Trophoblast cell (in vitro differentiated cells and primary cell): ENCODE data around the gene TMEFF2.

Source experiments
- DNase-seq, 2 donors: peaks; one replicate each; pipeline ENCODE4 v3.0.0-alpha.2; 2016
- H2AFZ ChIP-seq: 2 replicates; pipeline ENCODE4 v1.6.1; 2013; ENCODE audit warnings: low read length, moderate library complexity, mild to moderate bottlenecking; ENCODE audit not compliant: insufficient read depth, poor library complexity
- H2AK5ac ChIP-seq: 2 replicates; pipeline ENCODE4 v1.6.1; 2013; ENCODE audit warnings: mild to moderate bottlenecking, low read length
- H2BK120ac ChIP-seq: 2 replicates; pipeline ENCODE4 v1.6.1; 2013; ENCODE audit warnings: low read length, mild to moderate bottlenecking, moderate library complexity; ENCODE audit not compliant: insufficient read depth, poor library complexity
- H2BK12ac ChIP-seq: 2 replicates; pipeline ENCODE4 v1.6.1; 2013; ENCODE audit warnings: mild to moderate bottlenecking, low read length, moderate library complexity
- H2BK5ac ChIP-seq: 2 replicates; pipeline ENCODE4 v1.6.1; 2013; ENCODE audit warnings: low read length, low read depth, moderate library complexity, mild to moderate bottlenecking; ENCODE audit not compliant: poor library complexity
- H3K14ac ChIP-seq: 2 replicates; pipeline ENCODE4 v1.6.1; 2013; ENCODE audit warnings: mild to moderate bottlenecking, low read length
- H3K18ac ChIP-seq: 2 replicates; pipeline ENCODE4 v1.6.1; 2013; ENCODE audit warnings: mild to moderate bottlenecking, low read length
- H3K23ac ChIP-seq: 2 replicates; pipeline ENCODE4 v1.6.1; 2013; ENCODE audit warnings: low read length
- H3K27ac ChIP-seq: 2 replicates; pipeline ENCODE4 v1.5.1; 2013; ENCODE audit warnings: low read depth, mild to moderate bottlenecking, inconsistent platforms, low read length, moderate library complexity
- H3K27me3 ChIP-seq: 2 replicates; pipeline ENCODE4 v1.6.1; 2013; ENCODE audit warnings: inconsistent platforms, mild to moderate bottlenecking, low read length, moderate library complexity; ENCODE audit not compliant: insufficient read depth
- H3K36me3 ChIP-seq, 2 experiments: 1 replicate in 1 of 2; 2 replicates in 1 of 2; pipeline ENCODE4 v1.6.1; 2013; ENCODE audit warnings: low read length in 2 of 2, mild to moderate bottlenecking in 2 of 2, moderate library complexity in 1 of 2; ENCODE audit not compliant: insufficient read depth in 2 of 2, control insufficient read depth in 1 of 2
- H3K4ac ChIP-seq: 2 replicates; pipeline ENCODE4 v1.6.1; 2013; ENCODE audit warnings: low read depth, mild to moderate bottlenecking, low read length, moderate library complexity
- H3K4me1 ChIP-seq, 2 experiments: 1 replicate in 1 of 2; 2 replicates in 1 of 2; pipeline ENCODE4 v1.6.1; 2013; ENCODE audit warnings: low read length in 2 of 2, mild to moderate bottlenecking in 2 of 2, moderate library complexity in 1 of 2; ENCODE audit not compliant: insufficient read depth in 2 of 2, control insufficient read depth in 1 of 2
- H3K4me2 ChIP-seq: 2 replicates; pipeline ENCODE4 v1.6.1; 2013; ENCODE audit warnings: inconsistent platforms, mild to moderate bottlenecking, low read length, moderate library complexity
- H3K4me3 ChIP-seq: 2 replicates; pipeline ENCODE4 v1.5.1; 2013; ENCODE audit warnings: mild to moderate bottlenecking, low read depth, low read length, inconsistent platforms
- H3K79me1 ChIP-seq: one replicate; pipeline ENCODE4 v1.6.1; 2013; ENCODE audit warnings: low read length
- H3K79me2 ChIP-seq: 2 replicates; pipeline ENCODE4 v1.6.1; 2013; ENCODE audit warnings: low read length, mild to moderate bottlenecking; ENCODE audit not compliant: control insufficient read depth, insufficient read depth, poor library complexity
- H3K9ac ChIP-seq: 2 replicates; pipeline ENCODE4 v1.6.1; 2013; ENCODE audit warnings: mild to moderate bottlenecking, low read length
- H3K9me3 ChIP-seq: 2 replicates; pipeline ENCODE4 v1.6.1; 2013; ENCODE audit warnings: low read depth, mild to moderate bottlenecking, control low read depth, inconsistent platforms, low read length; ENCODE audit not compliant: insufficient read depth
- H4K12ac ChIP-seq: 2 replicates; pipeline ENCODE4 v1.6.1; 2013; ENCODE audit warnings: low read depth, mild to moderate bottlenecking, low read length, moderate library complexity
- H4K8ac ChIP-seq: 2 replicates; pipeline ENCODE4 v1.6.1; 2013; ENCODE audit warnings: low read depth, mild to moderate bottlenecking, low read length, moderate library complexity
- H4K91ac ChIP-seq: one replicate; pipeline ENCODE4 v1.6.1; 2013; ENCODE audit warnings: low read depth, mild to moderate bottlenecking, low read length, moderate library complexity
- WGBS: extraction: QIAGEN DNeasy Blood & Tissue Kit; methylation state at CpG from one replicate; pipeline ENCODE4 v1.1.7; 2013; ENCODE audit warnings: missing lambda C conversion rate; ENCODE audit not compliant: insufficient read length, insufficient coverage; ENCODE audit errors: extremely low coverage; 5-methylcytosine and 5-hydroxymethylcytosine counted together

Gene TMEFF2

DNA sequence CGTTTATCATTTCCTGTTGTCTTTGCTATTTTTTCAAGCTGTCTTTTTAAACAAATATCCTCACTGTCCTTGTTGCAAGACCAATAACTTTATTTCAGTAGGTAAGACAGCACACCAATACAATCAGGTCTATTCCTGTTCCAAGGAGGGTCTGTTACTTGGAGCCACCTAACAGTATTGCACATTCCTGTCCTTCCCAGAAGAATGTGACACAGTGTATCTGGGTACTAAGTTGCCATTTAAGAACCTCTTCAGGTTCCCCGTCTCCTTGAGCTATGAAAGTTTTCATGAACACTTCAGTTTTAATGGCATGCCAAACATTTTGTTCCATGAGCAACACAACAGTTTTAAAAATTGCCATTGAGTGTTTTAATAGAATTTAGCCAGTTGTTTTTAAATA, 209.0 kb downstream of the TMEFF2 start:
- Histone ChIP-seq H4K91ac (no peak overlapping the region), H3K4me2 (no peak overlapping the region), H3K23ac (no peak overlapping the region), H3K18ac (no peak overlapping the region), H3K27me3 (no peaks in the 10 kb centered on the region), H2AFZ (no peak overlapping the region), H3K79me2 (no peaks in the 10 kb centered on the region), H3K4me1 (no peaks in the 10 kb centered on the region), H3K14ac (no peak overlapping the region), H3K4me3 (no peak overlapping the region), H3K27ac (no peak overlapping the region), H3K36me3 (no peaks in the 10 kb centered on the region), H3K9me3 (no peaks in the 10 kb centered on the region), H3K4ac (no peak overlapping the region), H2BK120ac (no peak overlapping the region), H3K79me1 (no peaks in the 10 kb centered on the region), H3K9ac (no peak overlapping the region), H2BK5ac (no peak overlapping the region), H2AK5ac (no peak overlapping the region), H4K12ac (no peak overlapping the region), H4K8ac (no peak overlapping the region), H2BK12ac (no peak overlapping the region)
- WGBS = no CpG with 5 or more reads among the region's 2 CpGs
- DNase-seq = no peak

DNA sequence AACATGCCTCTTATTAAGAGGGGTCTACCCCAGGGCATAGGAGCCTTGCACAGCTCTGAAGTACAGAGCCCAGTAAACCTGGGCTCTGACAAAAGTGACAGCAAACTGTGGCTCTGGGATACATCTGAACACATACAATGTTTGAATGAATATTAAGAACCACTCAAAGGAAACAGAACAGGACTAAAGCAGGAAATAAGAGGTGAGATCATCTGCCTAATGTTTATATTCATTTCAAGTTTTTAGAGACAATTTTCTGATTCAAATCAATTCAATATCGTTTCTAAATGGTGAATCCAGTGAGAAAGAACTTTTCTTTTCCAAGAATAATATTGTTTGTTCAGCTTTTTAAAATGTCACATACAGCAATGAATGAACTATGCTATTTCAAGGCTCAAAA, 211.1 kb downstream of the TMEFF2 start:
- Histone ChIP-seq H3K27me3 (no peaks in the 10 kb centered on the region), H2AFZ (no peak overlapping the region), H4K91ac (no peak overlapping the region), H2AK5ac (no peak overlapping the region), H2BK120ac (no peak overlapping the region), H3K79me1 (no peaks in the 10 kb centered on the region), H4K12ac (no peak overlapping the region), H2BK5ac (no peak overlapping the region), H4K8ac (no peak overlapping the region), H3K14ac (no peak overlapping the region), H3K4ac (no peak overlapping the region), H3K18ac (no peak overlapping the region), H3K4me2 (no peak overlapping the region), H3K4me1 (no peaks in the 10 kb centered on the region), H3K79me2 (no peaks in the 10 kb centered on the region), H3K23ac (no peak overlapping the region), H3K36me3 (no peaks in the 10 kb centered on the region), H3K9ac (no peak overlapping the region), H3K9me3 (no peaks in the 10 kb centered on the region), H3K27ac (no peak overlapping the region), H2BK12ac (no peak overlapping the region), H3K4me3 (no peak overlapping the region)
- no peak for DNase-seq
- WGBS = no CpG with 5 or more reads among the region's 1 CpG

DNA sequence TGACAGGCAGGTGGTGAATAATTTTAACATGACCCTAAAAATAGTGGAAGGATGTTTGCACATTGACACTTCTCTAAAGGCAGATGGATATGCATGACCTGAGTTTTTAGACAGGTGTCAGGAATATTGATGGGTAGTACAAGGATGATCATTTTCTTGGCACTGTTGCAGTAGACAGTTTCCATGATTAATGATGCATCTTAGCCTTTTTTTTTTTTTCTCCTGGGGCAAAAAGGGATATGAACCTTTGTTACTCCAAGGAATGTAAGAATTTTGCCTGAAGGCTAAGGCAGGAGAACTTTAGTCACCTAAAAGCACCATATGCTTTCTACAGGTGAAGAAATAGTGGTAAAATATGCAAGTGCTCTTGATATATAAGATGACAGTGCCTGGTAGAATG, 211.5 kb downstream of the TMEFF2 start:
- no peaks in the 10 kb centered on the region for H3K9me3 ChIP-seq

DNA sequence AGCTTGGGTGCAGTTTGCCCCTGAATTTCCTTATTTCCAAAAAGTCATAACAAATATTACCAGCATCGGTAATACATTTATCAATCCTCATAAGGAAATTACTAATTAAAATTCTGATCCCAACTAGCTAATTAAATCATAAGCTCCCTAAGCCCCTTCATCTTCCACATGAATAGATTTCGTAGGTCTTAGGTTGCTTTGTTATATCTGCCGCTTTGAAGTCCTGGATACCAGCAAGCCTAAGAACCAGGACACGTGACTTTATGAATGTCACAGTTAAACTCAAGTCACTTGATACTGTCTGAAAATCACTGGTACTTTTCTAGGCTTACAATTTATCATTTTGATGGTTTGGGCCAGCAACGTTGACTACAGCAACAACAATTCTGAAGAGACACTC, 213.0 kb downstream of the TMEFF2 start:
- Histone ChIP-seq H2AK5ac (no peak overlapping the region), H3K4me1 (no peaks in the 10 kb centered on the region), H3K36me3 (no peaks in the 10 kb centered on the region), H3K79me2 (no peaks in the 10 kb centered on the region), H3K23ac (no peak overlapping the region), H3K9me3 (no peaks in the 10 kb centered on the region), H3K27ac (no peak overlapping the region), H3K4me2 (no peak overlapping the region), H3K18ac (no peak overlapping the region), H2AFZ (no peak overlapping the region), H3K9ac (no peak overlapping the region), H4K8ac (no peak overlapping the region), H3K79me1 (no peaks in the 10 kb centered on the region), H4K12ac (no peak overlapping the region), H4K91ac (no peak overlapping the region), H2BK120ac (no peak overlapping the region), H3K27me3 (no peaks in the 10 kb centered on the region), H3K14ac (no peak overlapping the region), H2BK5ac (no peak overlapping the region), H3K4ac (no peak overlapping the region), H3K4me3 (no peak overlapping the region), H2BK12ac (no peak overlapping the region)
- WGBS = no CpG with 5 or more reads among the region's 5 CpGs
- no peak for DNase-seq

More for the DNA sequence above, 211.5 kb downstream of the TMEFF2 start:
- no peak overlapping the region for H3K9ac ChIP-seq
- no peak overlapping the region for H3K14ac ChIP-seq
- H3K4me1 ChIP-seq = no peaks in the 10 kb centered on the region
- H3K4ac ChIP-seq = no peak overlapping the region
- no peak overlapping the region for H3K27ac ChIP-seq
- H2BK5ac ChIP-seq = no peak overlapping the region
- H3K36me3 ChIP-seq = no peaks in the 10 kb centered on the region
- no peak overlapping the region for H2AK5ac ChIP-seq
- H2BK12ac ChIP-seq = no peak overlapping the region
- H3K18ac ChIP-seq = no peak overlapping the region
- H3K4me2 ChIP-seq = no peak overlapping the region
- H4K91ac ChIP-seq = no peak overlapping the region
- H4K8ac ChIP-seq = no peak overlapping the region
- DNase-seq = peak; percentile 34 to 94
- H3K27me3 ChIP-seq = no peaks in the 10 kb centered on the region
- no peak overlapping the region for H3K23ac ChIP-seq
- H2AFZ ChIP-seq = no peak overlapping the region
- H4K12ac ChIP-seq = no peak overlapping the region
- H3K79me2 ChIP-seq = no peaks in the 10 kb centered on the region
- H3K79me1 ChIP-seq = no peaks in the 10 kb centered on the region
- H2BK120ac ChIP-seq = no peak overlapping the region
- H3K4me3 ChIP-seq = no peak overlapping the region
